Measurements from ENCODE around the gene GAL.

The GAL gene

DNA sequence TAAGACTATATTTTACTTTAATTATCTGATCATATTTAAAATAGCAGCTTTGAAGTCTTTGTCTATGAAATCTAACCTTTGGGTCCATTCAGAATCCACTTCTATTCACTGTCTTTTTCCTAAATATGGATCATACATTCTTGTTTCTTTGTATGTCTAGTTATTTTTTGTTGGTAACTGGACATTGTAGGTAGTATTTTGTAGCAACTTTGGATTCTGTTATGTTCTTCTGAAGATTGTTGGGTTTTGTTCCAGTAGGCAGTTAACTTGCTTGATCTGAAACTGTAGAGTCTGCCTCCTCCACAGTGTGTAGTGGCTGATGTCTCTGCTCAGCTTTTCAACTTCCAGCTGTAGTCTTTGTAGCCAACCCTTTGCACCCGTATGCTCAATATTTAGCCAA lies 37.5 kb upstream of the GAL start:
- TF ChIP-seq FOXA1 (IDR thresholded peaks at IDR 0.05) (no peak), CTBP1 (IDR thresholded peaks at IDR 0.05; ENCODE audit: borderline replicate concordance) (no peak), FOXM1 (IDR thresholded peaks at IDR 0.05; ENCODE audit: borderline replicate concordance) (no peak), TARDBP (IDR thresholded peaks at IDR 0.05) (no peak), PKNOX1 (IDR thresholded peaks at IDR 0.05) (no peak), L3MBTL2 (conservative IDR thresholded peaks at IDR 0.05) (no peak)
- POLR2A ChIA-PET, result no interaction called here
- DNase-seq (ENCODE audit: extremely low spot score), result no peak
- CTCF ChIA-PET, result no interaction called here

- ChIA-PET POLR2A (no interaction called here), CTCF (no interaction called here)
- DNase-seq (ENCODE audit: extremely low spot score), result no peak
- no peak for TF ChIP-seq TARDBP (IDR thresholded peaks at IDR 0.05)
- no peak for TF ChIP-seq L3MBTL2 (conservative IDR thresholded peaks at IDR 0.05)
- no peak for TF ChIP-seq CTBP1 (IDR thresholded peaks at IDR 0.05; ENCODE audit: borderline replicate concordance)
- TF ChIP-seq ZNF384 (IDR thresholded peaks at IDR 0.05), result no peak
- TF ChIP-seq FOXA1 (IDR thresholded peaks at IDR 0.05), result no peak
- TF ChIP-seq BHLHE40 (IDR thresholded peaks at IDR 0.05; ENCODE audit: borderline replicate concordance), result no peak
- TF ChIP-seq SUZ12 (IDR thresholded peaks at IDR 0.05), result no peak
- TF ChIP-seq LEF1 (IDR thresholded peaks at IDR 0.05; ENCODE audit: borderline replicate concordance), result no peak
- no peak for TF ChIP-seq ELF4 (IDR thresholded peaks at IDR 0.05)
- TF ChIP-seq HDGF (IDR thresholded peaks at IDR 0.05; ENCODE audit: borderline replicate concordance), result no peak
- no peak for TF ChIP-seq SP1 (IDR thresholded peaks at IDR 0.05)
- no peak for TF ChIP-seq FOXK2 (IDR thresholded peaks at IDR 0.05)
- TF ChIP-seq ARNT (IDR thresholded peaks at IDR 0.05), result no peak
- TF ChIP-seq FOXM1 (IDR thresholded peaks at IDR 0.05; ENCODE audit: borderline replicate concordance), result no peak
- no peak for TF ChIP-seq NFRKB (IDR thresholded peaks at IDR 0.05)
- TF ChIP-seq PKNOX1 (IDR thresholded peaks at IDR 0.05), result no peak
Measured at GRCh38 chr11:68649851-68650555, 34.3 kb upstream of the GAL start.

- no peak for TF ChIP-seq SUZ12 (IDR thresholded peaks at IDR 0.05)
- no peak for TF ChIP-seq ARNT (IDR thresholded peaks at IDR 0.05)
- no peak for TF ChIP-seq ZNF384 (IDR thresholded peaks at IDR 0.05)
- no peak for TF ChIP-seq FOXK2 (IDR thresholded peaks at IDR 0.05)
- no peak for TF ChIP-seq L3MBTL2 (conservative IDR thresholded peaks at IDR 0.05)
- no peak for TF ChIP-seq FOXM1 (IDR thresholded peaks at IDR 0.05; ENCODE audit: borderline replicate concordance)
- no peak for TF ChIP-seq LEF1 (IDR thresholded peaks at IDR 0.05; ENCODE audit: borderline replicate concordance)
- no peak for TF ChIP-seq CTBP1 (IDR thresholded peaks at IDR 0.05; ENCODE audit: borderline replicate concordance)
- TF ChIP-seq HDGF (IDR thresholded peaks at IDR 0.05; ENCODE audit: borderline replicate concordance), result no peak
- TF ChIP-seq SP1 (IDR thresholded peaks at IDR 0.05), result no peak
- no peak for TF ChIP-seq NFRKB (IDR thresholded peaks at IDR 0.05)
- no peak for TF ChIP-seq BHLHE40 (IDR thresholded peaks at IDR 0.05; ENCODE audit: borderline replicate concordance)
- CTCF ChIA-PET, result no interaction called here
- POLR2A ChIA-PET, result no interaction called here
- no peak for DNase-seq (ENCODE audit: extremely low spot score)
Measured at GRCh38 chr11:68650801-68651200, 33.5 kb upstream of the GAL start.

GRCh38 chr11:68651208-68651984 lies 32.9 kb upstream of the GAL start:
- CTCF ChIA-PET, result no interaction called here
- POLR2A ChIA-PET, result no interaction called here
- TF ChIP-seq HDGF (IDR thresholded peaks at IDR 0.05; ENCODE audit: borderline replicate concordance) (no peak), PKNOX1 (IDR thresholded peaks at IDR 0.05) (no peak), TARDBP (IDR thresholded peaks at IDR 0.05) (no peak), ELF4 (IDR thresholded peaks at IDR 0.05) (no peak), CTBP1 (IDR thresholded peaks at IDR 0.05; ENCODE audit: borderline replicate concordance) (no peak), SP1 (IDR thresholded peaks at IDR 0.05) (no peak), ARNT (IDR thresholded peaks at IDR 0.05) (no peak), SUZ12 (IDR thresholded peaks at IDR 0.05) (no peak)
- DNase-seq (ENCODE audit: extremely low spot score), result no peak

DNA sequence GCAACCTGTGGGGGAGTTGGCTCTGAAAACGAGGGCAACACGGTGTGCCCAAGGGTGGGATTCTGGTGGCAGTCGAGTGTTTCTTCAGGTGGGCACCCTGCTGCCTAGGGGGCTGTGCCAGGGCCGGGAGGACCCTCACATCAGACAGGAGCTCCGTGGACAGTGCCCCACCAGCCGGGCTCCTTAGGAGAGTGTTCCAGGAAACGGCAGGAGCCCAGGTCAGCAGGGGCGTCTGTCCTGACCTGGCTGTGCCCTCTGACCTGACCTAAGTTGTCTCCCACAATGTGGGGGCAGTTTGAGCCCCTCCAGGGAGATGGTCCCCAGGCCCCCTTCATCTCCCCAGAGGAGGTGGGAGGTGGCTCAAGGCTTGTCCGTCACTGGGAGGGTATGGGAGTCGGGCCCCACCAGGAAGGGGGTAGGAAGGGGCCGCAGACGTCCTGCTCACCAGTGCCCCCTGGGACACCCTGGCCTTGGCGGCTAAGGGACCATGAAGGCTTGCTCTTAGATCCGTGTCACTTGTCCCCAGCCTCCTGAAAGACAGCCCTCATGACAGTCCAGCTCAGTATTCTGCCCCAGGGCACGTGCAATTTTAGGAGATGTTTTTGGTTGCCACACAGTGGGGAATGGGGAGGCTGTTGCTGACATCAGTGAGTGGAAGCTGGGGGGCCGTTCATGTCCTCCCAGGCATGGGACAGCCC lies 32.2 kb upstream of the GAL start:
- ChIA-PET CTCF (interaction anchor here (1.0 kb wide), 1 partner anchor 9 kb away, joined by 4 read pairs; no protein-coding TSS in a partner anchor), POLR2A (no interaction called here)
- no peak for TF ChIP-seq ARNT (IDR thresholded peaks at IDR 0.05)
- TF ChIP-seq CTBP1 (IDR thresholded peaks at IDR 0.05; ENCODE audit: borderline replicate concordance), result no peak
- TF ChIP-seq TARDBP (IDR thresholded peaks at IDR 0.05), result no peak
- no peak for TF ChIP-seq FOXM1 (IDR thresholded peaks at IDR 0.05; ENCODE audit: borderline replicate concordance)
- no peak for TF ChIP-seq NFRKB (IDR thresholded peaks at IDR 0.05)

GRCh38 chr11:68652683-68653156 lies 31.6 kb upstream of the GAL start:
- TF ChIP-seq PKNOX1 (IDR thresholded peaks at IDR 0.05) (no peak), HDGF (IDR thresholded peaks at IDR 0.05; ENCODE audit: borderline replicate concordance) (no peak), CTBP1 (IDR thresholded peaks at IDR 0.05; ENCODE audit: borderline replicate concordance) (no peak), ELF4 (IDR thresholded peaks at IDR 0.05) (no peak), L3MBTL2 (conservative IDR thresholded peaks at IDR 0.05) (no peak), FOXK2 (IDR thresholded peaks at IDR 0.05) (no peak), LEF1 (IDR thresholded peaks at IDR 0.05; ENCODE audit: borderline replicate concordance) (no peak), FOXM1 (IDR thresholded peaks at IDR 0.05; ENCODE audit: borderline replicate concordance) (no peak), SUZ12 (IDR thresholded peaks at IDR 0.05) (no peak), TARDBP (IDR thresholded peaks at IDR 0.05) (no peak), NFRKB (IDR thresholded peaks at IDR 0.05) (no peak), ARNT (IDR thresholded peaks at IDR 0.05) (no peak), BHLHE40 (IDR thresholded peaks at IDR 0.05; ENCODE audit: borderline replicate concordance) (no peak)
- ChIA-PET CTCF (interaction anchor here (1.0 kb wide), 1 partner anchor 9 kb away, joined by 4 read pairs; no protein-coding TSS in a partner anchor), POLR2A (no interaction called here)
- no peak for DNase-seq (ENCODE audit: extremely low spot score)

More for the DNA sequence above, 32.2 kb upstream of the GAL start:
- no peak for DNase-seq (ENCODE audit: extremely low spot score)

All from HEK293T (cell line).